Posterior cingulate gyrus (tissue), 11 donors: Measurements from ENCODE around the gene TMTC2.
"Not testable (repeated sequence)": the region's sequence is repeated elsewhere in the genome, so short reads cannot be mapped to it uniquely, and the experiment has no call there.

Experiments
- DNase-seq, 10 donors: peaks; one replicate each; pipeline versions ENCODE4 v3.0.0 to v3.0.0-alpha.2; 2020 to 2021; ENCODE audit warnings: mixed read lengths in 3 of 10
- intact Hi-C: fragments of 100-400 bp; cut with DNase I; formaldehyde crosslinking; loops from one replicate; pipeline ENCODE4 v1.15.1; 2023

TMTC2 gene

GRCh38 chr12:82780517-82780916, 93.8 kb downstream of the TMTC2 start:
- intact Hi-C loops = loop anchor here (5.0 kb wide), 1 partner anchor 93 kb away; the partner anchor contains the start of gene TMTC2
- DNase-seq = no peak

- no peak for DNase-seq
- intact Hi-C loops = loop anchor here (5.0 kb wide), 1 partner anchor 94 kb away; the partner anchor contains the start of gene TMTC2
These were observed 94.7 kb downstream of the TMTC2 start for GRCh38 chr12:82781309-82781997.

- intact Hi-C loops = loop anchor here (5.0 kb wide), 1 partner anchor 96 kb away; the partner anchor contains the start of gene TMTC2
- no peak for DNase-seq
These were observed 96.7 kb downstream of the TMTC2 start for GRCh38 chr12:82783435-82783834.

GRCh38 chr12:82787016-82787415, 100.3 kb downstream of the TMTC2 start:
- DNase-seq = no peak
- intact Hi-C loops = no loop called here

- no peak for DNase-seq
- intact Hi-C loops = no loop called here
These were observed 101.9 kb downstream of the TMTC2 start for GRCh38 chr12:82788594-82788993.

- intact Hi-C loops = no loop called here
- DNase-seq = no peak
These were observed 103.0 kb downstream of the TMTC2 start for GRCh38 chr12:82789674-82790073.

- peak in 2 of 10 donors; percentile 15 to 83 for DNase-seq
- intact Hi-C loops = no loop called here
These were observed 107.1 kb downstream of the TMTC2 start for GRCh38 chr12:82793751-82794281.

GRCh38 chr12:82797480-82797879, 110.8 kb downstream of the TMTC2 start:
- no peak for DNase-seq
- intact Hi-C loops = no loop called here

- intact Hi-C loops = no loop called here
- DNase-seq = no peak
These were observed 113.5 kb downstream of the TMTC2 start for GRCh38 chr12:82800185-82800584.

GRCh38 chr12:82801951-82802610, 115.4 kb downstream of the TMTC2 start:
- DNase-seq = peak in 1 of 10 donors; percentile 80
- intact Hi-C loops = no loop called here

- DNase-seq = no peak
- intact Hi-C loops = no loop called here
These were observed 116.5 kb downstream of the TMTC2 start for GRCh38 chr12:82803201-82803600.

- intact Hi-C loops = no loop called here
These were observed 117.9 kb downstream of the TMTC2 start for GRCh38 chr12:82804601-82805000.

GRCh38 chr12:82805004-82805403, 118.3 kb downstream of the TMTC2 start:
- DNase-seq, intact Hi-C loops: not testable (repeated sequence)

More at GRCh38 chr12:82804601-82805000, 117.9 kb downstream of the TMTC2 start:
- DNase-seq = no peak

GRCh38 chr12:82805812-82806497, 119.2 kb downstream of the TMTC2 start:
- intact Hi-C loops = no loop called here
- DNase-seq = no peak

- intact Hi-C loops = no loop called here
- no peak for DNase-seq
These were observed 120.5 kb downstream of the TMTC2 start for GRCh38 chr12:82807132-82807737.

GRCh38 chr12:82810568-82810967, 123.9 kb downstream of the TMTC2 start:
- intact Hi-C loops = no loop called here
- no peak for DNase-seq

- DNase-seq = no peak
- intact Hi-C loops = no loop called here
These were observed 130.7 kb downstream of the TMTC2 start for GRCh38 chr12:82817368-82817767.

GRCh38 chr12:82818271-82819035, 131.7 kb downstream of the TMTC2 start:
- DNase-seq = no peak
- intact Hi-C loops = no loop called here

- intact Hi-C loops = no loop called here
- DNase-seq = no peak
These were observed 139.8 kb downstream of the TMTC2 start for GRCh38 chr12:82826505-82826904.

- intact Hi-C loops = no loop called here
These were observed 145.4 kb downstream of the TMTC2 start for GRCh38 chr12:82832096-82832495.

More at GRCh38 chr12:82832096-82832495, 145.4 kb downstream of the TMTC2 start:
- DNase-seq = no peak
